HL-60 (cell line): ENCODE data around the gene WDHD1.
"Not testable (repeated sequence)": the region's sequence is repeated elsewhere in the genome, so short reads cannot be mapped to it uniquely, and the experiment has no call there.

Experiments used
- DNase-seq, 2 experiments: peaks; one replicate each; pipeline ENCODE4 v3.0.0-alpha.2; 2010 to 2020; ENCODE audit warnings: low read depth in 1 of 2, low spot score in 1 of 2
- H3K27ac ChIP-seq: fragments of 250-450 bp; sonication (Bioruptor Pico); replicated peaks from 2 replicates; pipeline ENCODE4 v1.5.1; 2020; ENCODE audit warnings: mild to moderate bottlenecking, moderate library complexity
- H3K27me3 ChIP-seq: fragments of 250-450 bp; sonication (Bioruptor Pico); 2 replicates; pipeline ENCODE4 v1.5.1; 2021; ENCODE audit warnings: mild to moderate bottlenecking, moderate library complexity; ENCODE audit not compliant: insufficient read depth, poor library complexity, severe bottlenecking
- H3K4me3 ChIP-seq: replicated peaks from 2 replicates; pipeline ENCODE4 v1.5.1; 2011; ENCODE audit warnings: mild to moderate bottlenecking, control low read depth, low read length; ENCODE audit not compliant: insufficient read depth
- CTCF ChIP-seq: IDR thresholded peaks from one replicate; pipeline ENCODE4 v1.5.1; 2011; ENCODE audit warnings: low read length, control low read depth, inconsistent platforms; ENCODE audit not compliant: insufficient read depth
- GABPA ChIP-seq: IDR thresholded peaks from 2 replicates; pipeline ENCODE4 v1.6.1; 2012; ENCODE audit warnings: low read depth
- POLR2AphosphoS5 ChIP-seq: IDR thresholded peaks from 2 replicates; pipeline ENCODE4 v1.6.1; 2012; ENCODE audit warnings: low read depth
- REST ChIP-seq: IDR thresholded peaks from 2 replicates; pipeline ENCODE4 v1.6.1; 2012; ENCODE audit warnings: low read depth; ENCODE audit not compliant: insufficient replicate concordance
- SPI1 ChIP-seq: IDR thresholded peaks from 2 replicates; pipeline ENCODE4 v1.6.1; 2012; ENCODE audit warnings: low read depth, mild to moderate bottlenecking, borderline replicate concordance

WDHD1 gene

GRCh38 chr14:55071870-55072640, 45.2 kb upstream of the WDHD1 start:
- Histone ChIP-seq H3K27me3 (no peaks in the 10 kb centered on the region), H3K27ac (no peak overlapping the region), H3K4me3 (no peak overlapping the region)
- no peak for TF ChIP-seq REST
- TF ChIP-seq CTCF, result no peak
- TF ChIP-seq POLR2AphosphoS5, result no peak
- no peak for TF ChIP-seq SPI1
- no peak for DNase-seq

GRCh38 chr14:55070981-55071411, 44.1 kb upstream of the WDHD1 start:
- no peak overlapping the region for H3K27ac ChIP-seq
- H3K27me3 ChIP-seq, result no peaks in the 10 kb centered on the region
- TF ChIP-seq CTCF, result no peak
- TF ChIP-seq REST, result no peak
- TF ChIP-seq SPI1, result no peak
- TF ChIP-seq GABPA, result no peak
- no peak for TF ChIP-seq POLR2AphosphoS5
- H3K4me3 ChIP-seq, result no peak overlapping the region
- DNase-seq, result no peak

GRCh38 chr14:55066223-55066622, 39.3 kb upstream of the WDHD1 start:
- H3K27ac ChIP-seq, result no peak overlapping the region
- H3K27me3 ChIP-seq, result no peaks in the 10 kb centered on the region
- H3K4me3 ChIP-seq, result no peak overlapping the region
- TF ChIP-seq CTCF (no peak), SPI1 (no peak)
- no peak for DNase-seq

GRCh38 chr14:55065411-55065810, 38.5 kb upstream of the WDHD1 start:
- no peak overlapping the region for H3K4me3 ChIP-seq
- no peak for DNase-seq
- TF ChIP-seq GABPA (no peak), SPI1 (no peak), CTCF (no peak), POLR2AphosphoS5 (no peak), REST (no peak)
- H3K27ac ChIP-seq, result no peak overlapping the region
- no peaks in the 10 kb centered on the region for H3K27me3 ChIP-seq

GRCh38 chr14:55064896-55065295, 38.0 kb upstream of the WDHD1 start:
- not testable (repeated sequence) for H3K27ac ChIP-seq, H3K27me3 ChIP-seq, H3K4me3 ChIP-seq, DNase-seq
